ENCODE results near the gene ZNF155.
"Not testable (repeated sequence)": the region's sequence is repeated elsewhere in the genome, so short reads cannot be mapped to it uniquely, and the experiment has no call there.

The ZNF155 gene

GRCh38 chr19:43983912-43984686 is at the start of gene ZNF155:
TSS of gene ZNF155 (plus strand) at chr19:43984188. CDS start at chr19:43988544, 4,356 bp downstream.
- Histone ChIP-seq H3K9ac (ENCODE audit: low read length) (peak within 1 kb of the TSS; percentile 77), H3K36me3 (ENCODE audit: control insufficient read depth, insufficient read depth, low read length) (peaks cover 3% of the 10 kb centered on the region), H3K4me3 (ENCODE audit: low read length) (peak within 1 kb of the TSS; percentile 93), H3K27ac (ENCODE audit: low read depth, low read length) (peak within 1 kb of the TSS; percentile 83), H3K27me3 (ENCODE audit: control insufficient read depth, insufficient read depth, low read length) (no peaks in the 10 kb centered on the region), H3K4me1 (ENCODE audit: control insufficient read depth, insufficient read depth, low read length) (peaks cover 3% of the 10 kb centered on the region)

- Histone ChIP-seq H3K36me3 (ENCODE audit: control insufficient read depth, insufficient read depth, low read length) (peaks cover 3% of the 10 kb centered on the region), H3K27ac (ENCODE audit: low read depth, low read length) (peak within 1 kb of the TSS; percentile 90), H3K9ac (ENCODE audit: low read length) (peak within 1 kb of the TSS; percentile 72), H3K4me1 (ENCODE audit: control insufficient read depth, insufficient read depth, low read length) (peaks cover 7% of the 10 kb centered on the region), H3K27me3 (ENCODE audit: control insufficient read depth, insufficient read depth, low read length) (no peaks in the 10 kb centered on the region), H3K4me3 (ENCODE audit: low read length) (peak within 1 kb of the TSS; percentile 77)
Measured at GRCh38 chr19:43934985-43935708, 48.8 kb upstream of the ZNF155 start, which contains the start of gene ZNF45. TSS of gene ZNF45 (minus strand) at chr19:43935282. CDS start at chr19:43922185, 13,097 bp downstream.

- Histone ChIP-seq H3K9ac (ENCODE audit: low read length) (no peak overlapping the region), H3K27me3 (ENCODE audit: control insufficient read depth, insufficient read depth, low read length) (no peaks in the 10 kb centered on the region), H3K27ac (ENCODE audit: low read depth, low read length) (no peak overlapping the region), H3K4me1 (ENCODE audit: control insufficient read depth, insufficient read depth, low read length) (peaks cover 7% of the 10 kb centered on the region), H3K4me3 (ENCODE audit: low read length) (no peak overlapping the region), H3K36me3 (ENCODE audit: control insufficient read depth, insufficient read depth, low read length) (no peaks in the 10 kb centered on the region)
Measured at GRCh38 chr19:43936188-43936587, 47.8 kb upstream of the ZNF155 start.

GRCh38 chr19:43939557-43940260 is 44.3 kb upstream of the ZNF155 start:
- Histone ChIP-seq H3K4me1 (ENCODE audit: control insufficient read depth, insufficient read depth, low read length) (no peaks in the 10 kb centered on the region), H3K9ac (ENCODE audit: low read length) (no peak overlapping the region), H3K36me3 (ENCODE audit: control insufficient read depth, insufficient read depth, low read length) (no peaks in the 10 kb centered on the region), H3K27me3 (ENCODE audit: control insufficient read depth, insufficient read depth, low read length) (no peaks in the 10 kb centered on the region), H3K27ac (ENCODE audit: low read depth, low read length) (no peak overlapping the region), H3K4me3 (ENCODE audit: low read length) (no peak overlapping the region)

GRCh38 chr19:43940719-43941118 is 43.3 kb upstream of the ZNF155 start:
- Histone ChIP-seq H3K27ac (ENCODE audit: low read depth, low read length) (no peak overlapping the region), H3K9ac (ENCODE audit: low read length) (no peak overlapping the region), H3K4me1 (ENCODE audit: control insufficient read depth, insufficient read depth, low read length) (no peaks in the 10 kb centered on the region), H3K27me3 (ENCODE audit: control insufficient read depth, insufficient read depth, low read length) (no peaks in the 10 kb centered on the region), H3K4me3 (ENCODE audit: low read length) (no peak overlapping the region), H3K36me3 (ENCODE audit: control insufficient read depth, insufficient read depth, low read length) (no peaks in the 10 kb centered on the region)

GRCh38 chr19:43941209-43941608 is 42.8 kb upstream of the ZNF155 start:
- no peaks in the 10 kb centered on the region for H3K4me1 ChIP-seq (ENCODE audit: control insufficient read depth, insufficient read depth, low read length)
- H3K9ac ChIP-seq (ENCODE audit: low read length) = no peak overlapping the region
- H3K27me3 ChIP-seq (ENCODE audit: control insufficient read depth, insufficient read depth, low read length) = no peaks in the 10 kb centered on the region
- H3K4me3 ChIP-seq (ENCODE audit: low read length) = no peak overlapping the region
- H3K27ac ChIP-seq (ENCODE audit: low read depth, low read length) = no peak overlapping the region
- no peaks in the 10 kb centered on the region for H3K36me3 ChIP-seq (ENCODE audit: control insufficient read depth, insufficient read depth, low read length)

- not testable (repeated sequence) for H3K4me1 ChIP-seq (ENCODE audit: control insufficient read depth, insufficient read depth, low read length); H3K27ac ChIP-seq (ENCODE audit: low read depth, low read length); H3K27me3 ChIP-seq (ENCODE audit: control insufficient read depth, insufficient read depth, low read length); H3K36me3 ChIP-seq (ENCODE audit: control insufficient read depth, insufficient read depth, low read length); H3K9ac ChIP-seq (ENCODE audit: low read length); H3K4me3 ChIP-seq (ENCODE audit: low read length)
Measured at GRCh38 chr19:43947412-43947811, 36.6 kb upstream of the ZNF155 start.

- H3K4me3 ChIP-seq (ENCODE audit: low read length); H3K36me3 ChIP-seq (ENCODE audit: control insufficient read depth, insufficient read depth, low read length); H3K27ac ChIP-seq (ENCODE audit: low read depth, low read length); H3K4me1 ChIP-seq (ENCODE audit: control insufficient read depth, insufficient read depth, low read length); H3K9ac ChIP-seq (ENCODE audit: low read length); H3K27me3 ChIP-seq (ENCODE audit: control insufficient read depth, insufficient read depth, low read length): not testable (repeated sequence)
Measured at GRCh38 chr19:43949803-43950202, 34.2 kb upstream of the ZNF155 start.

- no peaks in the 10 kb centered on the region for H3K36me3 ChIP-seq (ENCODE audit: control insufficient read depth, insufficient read depth, low read length)
- peak within 1 kb of the TSS; percentile 71 for H3K27ac ChIP-seq (ENCODE audit: low read depth, low read length)
- no peaks in the 10 kb centered on the region for H3K27me3 ChIP-seq (ENCODE audit: control insufficient read depth, insufficient read depth, low read length)
- H3K4me1 ChIP-seq (ENCODE audit: control insufficient read depth, insufficient read depth, low read length) = no peaks in the 10 kb centered on the region
- H3K9ac ChIP-seq (ENCODE audit: low read length) = peak within 1 kb of the TSS; percentile 72
- H3K4me3 ChIP-seq (ENCODE audit: low read length) = peak within 1 kb of the TSS; percentile 96
Measured at GRCh38 chr19:43950834-43951645, 32.9 kb upstream of the ZNF155 start, which contains the start of gene ZNF221. TSS of gene ZNF221 (plus strand) at chr19:43951228. CDS start at chr19:43962727, 11,499 bp downstream.

GRCh38 chr19:43956827-43957226 is 27.2 kb upstream of the ZNF155 start:
- H3K4me1 ChIP-seq (ENCODE audit: control insufficient read depth, insufficient read depth, low read length) = no peaks in the 10 kb centered on the region
- H3K4me3 ChIP-seq (ENCODE audit: low read length) = no peak overlapping the region
- no peak overlapping the region for H3K27ac ChIP-seq (ENCODE audit: low read depth, low read length)
- no peaks in the 10 kb centered on the region for H3K27me3 ChIP-seq (ENCODE audit: control insufficient read depth, insufficient read depth, low read length)
- no peaks in the 10 kb centered on the region for H3K36me3 ChIP-seq (ENCODE audit: control insufficient read depth, insufficient read depth, low read length)
- H3K9ac ChIP-seq (ENCODE audit: low read length) = no peak overlapping the region

- H3K4me1 ChIP-seq (ENCODE audit: control insufficient read depth, insufficient read depth, low read length) = no peaks in the 10 kb centered on the region
- no peak overlapping the region for H3K4me3 ChIP-seq (ENCODE audit: low read length)
- no peak overlapping the region for H3K27ac ChIP-seq (ENCODE audit: low read depth, low read length)
- H3K27me3 ChIP-seq (ENCODE audit: control insufficient read depth, insufficient read depth, low read length) = no peaks in the 10 kb centered on the region
- H3K9ac ChIP-seq (ENCODE audit: low read length) = no peak overlapping the region
- H3K36me3 ChIP-seq (ENCODE audit: control insufficient read depth, insufficient read depth, low read length) = peaks cover 4% of the 10 kb centered on the region
Measured at GRCh38 chr19:43957891-43958290, 26.1 kb upstream of the ZNF155 start.

All from rectal smooth muscle tissue (tissue), 1 donor.